H9 (cell line): ENCODE data around the gene RBFOX1. TPM values are rescaled to one million over a fixed set of nuclear protein-coding genes. Genes with fewer than 3 reads are reported as not detected.

ENCODE experiments used
- DNase-seq: peaks from one replicate; pipeline ENCODE4 v3.0.0-alpha.2; 2017
- H2AFZ ChIP-seq: one replicate; pipeline ENCODE4 v1.6.1; 2013; ENCODE audit warnings: mild to moderate bottlenecking, low read length, control low read depth, moderate library complexity
- H2AK5ac ChIP-seq: 2 replicates; pipeline ENCODE4 v1.6.1; 2013; ENCODE audit warnings: low read length, control low read depth, mixed read lengths; ENCODE audit not compliant: insufficient read length
- H2BK120ac ChIP-seq: one replicate; pipeline ENCODE4 v1.6.1; 2013; ENCODE audit warnings: low read depth, mild to moderate bottlenecking, low read length, control low read depth, inconsistent platforms; ENCODE audit not compliant: poor library complexity, severe bottlenecking
- H2BK12ac ChIP-seq: 2 replicates; pipeline ENCODE4 v1.6.1; 2013; ENCODE audit warnings: low read length, control low read depth, mixed read lengths, low read depth; ENCODE audit not compliant: insufficient read length
- H2BK15ac ChIP-seq: 2 replicates; pipeline ENCODE4 v1.6.1; 2013; ENCODE audit warnings: low read depth, low read length, control low read depth
- H2BK20ac ChIP-seq: one replicate; pipeline ENCODE4 v1.6.1; 2013; ENCODE audit warnings: low read depth, mild to moderate bottlenecking, low read length, control low read depth, inconsistent platforms; ENCODE audit not compliant: poor library complexity, severe bottlenecking
- H2BK5ac ChIP-seq: 2 replicates; pipeline ENCODE4 v1.6.1; 2013; ENCODE audit warnings: low read length, control low read depth, mixed read lengths; ENCODE audit not compliant: insufficient read length
- H3K14ac ChIP-seq: 2 replicates; pipeline ENCODE4 v1.6.1; 2013; ENCODE audit warnings: low read length, control low read depth; ENCODE audit not compliant: insufficient read depth
- H3K18ac ChIP-seq: 2 replicates; pipeline ENCODE4 v1.6.1; 2013; ENCODE audit warnings: low read depth, mild to moderate bottlenecking, mixed read lengths, low read length, control low read depth; ENCODE audit not compliant: insufficient read length
- H3K23ac ChIP-seq: 2 replicates; pipeline ENCODE4 v1.6.1; 2013; ENCODE audit warnings: low read length, control low read depth, mixed read lengths, low read depth; ENCODE audit not compliant: insufficient read length
- H3K23me2 ChIP-seq: 2 replicates; pipeline ENCODE4 v1.6.1; 2013; ENCODE audit warnings: low read depth, mild to moderate bottlenecking, mixed read lengths, low read length, control low read depth; ENCODE audit not compliant: insufficient read length, poor library complexity, severe bottlenecking
- H3K27ac ChIP-seq: 2 replicates; pipeline ENCODE4 v1.5.1; 2013; ENCODE audit warnings: low read length, control low read depth, mixed read lengths, low read depth; ENCODE audit not compliant: insufficient read length
- H3K27me3 ChIP-seq: 2 replicates; pipeline ENCODE4 v1.6.1; 2013; ENCODE audit warnings: low read length, control low read depth, inconsistent platforms; ENCODE audit not compliant: insufficient read depth
- H3K4ac ChIP-seq: 2 replicates; pipeline ENCODE4 v1.6.1; 2013; ENCODE audit warnings: low read depth, mild to moderate bottlenecking, control low read depth, inconsistent platforms, low read length, moderate library complexity
- H3K4me1 ChIP-seq: 2 replicates; pipeline ENCODE4 v1.6.1; 2013; ENCODE audit warnings: low read length, control low read depth, inconsistent platforms; ENCODE audit not compliant: insufficient read depth
- H3K4me2 ChIP-seq: 2 replicates; pipeline ENCODE4 v1.6.1; 2013; ENCODE audit warnings: low read length, control low read depth, mixed read lengths; ENCODE audit not compliant: insufficient read length, insufficient read depth
- H3K56ac ChIP-seq: 2 replicates; pipeline ENCODE4 v1.6.1; 2013; ENCODE audit warnings: low read depth, mild to moderate bottlenecking, mixed read lengths, low read length, control low read depth; ENCODE audit not compliant: insufficient read length
- H3K79me1 ChIP-seq: 2 replicates; pipeline ENCODE4 v1.6.1; 2013; ENCODE audit warnings: low read depth, mild to moderate bottlenecking, moderate library complexity, low read length, control low read depth, inconsistent platforms; ENCODE audit not compliant: insufficient read depth, poor library complexity, severe bottlenecking
- H3K79me2 ChIP-seq: 2 replicates; pipeline ENCODE4 v1.6.1; 2013; ENCODE audit warnings: low read length, control low read depth, inconsistent platforms; ENCODE audit not compliant: insufficient read depth
- H3K9ac ChIP-seq: 2 replicates; pipeline ENCODE4 v1.6.1; 2013; ENCODE audit warnings: low read length, control low read depth, mixed read lengths; ENCODE audit not compliant: insufficient read length; ENCODE audit errors: extremely low read depth
- H3K9me3 ChIP-seq: one replicate; pipeline ENCODE4 v1.6.1; 2013; ENCODE audit warnings: low read depth, low read length, inconsistent platforms; ENCODE audit not compliant: control insufficient read depth
- H3T11ph ChIP-seq: one replicate; pipeline ENCODE4 v1.6.1; 2013; ENCODE audit warnings: mild to moderate bottlenecking, low read length, control low read depth, inconsistent platforms
- H4K20me1 ChIP-seq: one replicate; pipeline ENCODE4 v1.6.1; 2013; ENCODE audit not compliant: control insufficient read depth, insufficient read length, insufficient read depth
- H4K5ac ChIP-seq: 2 replicates; pipeline ENCODE4 v1.6.1; 2013; ENCODE audit warnings: low read depth, mild to moderate bottlenecking, mixed read lengths, low read length, control low read depth; ENCODE audit not compliant: insufficient read length
- H4K8ac ChIP-seq: replicated peaks from 2 replicates; pipeline ENCODE4 v1.6.1; 2013; ENCODE audit warnings: low read length, control low read depth, mixed read lengths, low read depth; ENCODE audit not compliant: insufficient read length
- H4K91ac ChIP-seq: 2 replicates; pipeline ENCODE4 v1.6.1; 2013; ENCODE audit warnings: low read depth, mild to moderate bottlenecking, moderate library complexity, mixed read lengths, low read length, control low read depth; ENCODE audit not compliant: insufficient read length
- H3K27ac Mint-ChIP-seq, 3 experiments: 2 replicates in 2 of 3; 3 replicates in 1 of 3; pipeline ENCODE4 v1.8.0; 2020 to 2021; ENCODE audit warnings: mixed read lengths in 3 of 3, mild to moderate bottlenecking in 1 of 3, moderate library complexity in 1 of 3
- H3K27me3 Mint-ChIP-seq: 2 replicates; pipeline ENCODE4 v1.8.0; 2021; ENCODE audit warnings: low read depth, mild to moderate bottlenecking, moderate library complexity, mixed read lengths
- H3K36me3 Mint-ChIP-seq, 3 experiments: 2 replicates in 2 of 3; 3 replicates in 1 of 3; pipeline ENCODE4 v1.8.0; 2020 to 2021; ENCODE audit warnings: low read depth in 3 of 3, mixed read lengths in 3 of 3; ENCODE audit not compliant: insufficient read depth in 1 of 3
- H3K4me1 Mint-ChIP-seq, 2 experiments: 2 replicates each; pipeline ENCODE4 v1.8.0; 2020; ENCODE audit warnings: mixed read lengths in 2 of 2
- H3K4me3 Mint-ChIP-seq, 2 experiments: 2 replicates in 1 of 2; 3 replicates in 1 of 2; pipeline ENCODE4 v1.8.0; 2020 to 2021; ENCODE audit warnings: mild to moderate bottlenecking in 2 of 2, mixed read lengths in 2 of 2, moderate library complexity in 1 of 2
- H3K9me3 Mint-ChIP-seq, 2 experiments: 2 replicates in 1 of 2; 3 replicates in 1 of 2; pipeline ENCODE4 v1.8.0; 2020; ENCODE audit warnings: mild to moderate bottlenecking in 2 of 2, mixed read lengths in 2 of 2, moderate library complexity in 1 of 2
- CTCF ChIP-seq: fragments of 200-600 bp; sonication (generic); conservative IDR thresholded peaks from 3 replicates; pipeline ENCODE4 v1.8.0; 2021; ENCODE audit warnings: antibody characterized with exemption, mild to moderate bottlenecking
- WGBS: extraction: QIAGEN DNeasy Blood & Tissue Kit; methylation state at CpG from one replicate; pipeline ENCODE4 v1.1.7; 2013; ENCODE audit warnings: missing lambda C conversion rate, low lambda C conversion rate, mixed read lengths; ENCODE audit not compliant: insufficient read length; ENCODE audit errors: extremely low coverage; 5-methylcytosine and 5-hydroxymethylcytosine counted together
- total RNA-seq: library from RNA; stranded (reverse); gene quantifications from 2 replicates; pipeline ENCODE4 v1.2.1, GENCODE V29; 2021

RBFOX1 gene
- total RNA-seq, 1 experiment from 2014 or later, result 2.0 TPM

GRCh38 chr16:7651803-7652570 lies 319.3 kb downstream of the RBFOX1 start:
- H4K8ac ChIP-seq, result no peak overlapping the region
- H3K9ac ChIP-seq, result no peak overlapping the region
- H3K4me1 Mint-ChIP-seq, result peaks cover 29 to 34% of the 10 kb centered on the region in 2 experiments
- no peak overlapping the region for H3K4me3 Mint-ChIP-seq
- H4K20me1 ChIP-seq, result no peaks in the 10 kb centered on the region
- H3K4me1 ChIP-seq, result peaks cover 6% of the 10 kb centered on the region; the same call in 1 of the 2 replicates
- H3K79me2 ChIP-seq, result no peaks in the 10 kb centered on the region
- no peak overlapping the region for H4K91ac ChIP-seq
- H2BK5ac ChIP-seq, result no peak overlapping the region
- H3K27ac ChIP-seq, result no peak overlapping the region
- H3K14ac ChIP-seq, result no peak overlapping the region
- H3K4me2 ChIP-seq, result no peak overlapping the region
- no peaks in the 10 kb centered on the region for H3K27me3 Mint-ChIP-seq
- H3T11ph ChIP-seq, result no peak overlapping the region
- TF ChIP-seq CTCF, result no peak
- no CpG with 5 or more reads among the region's 9 CpGs for WGBS
- no peak overlapping the region for H2AK5ac ChIP-seq
- no peak overlapping the region for H3K18ac ChIP-seq
- H3K23me2 ChIP-seq, result no peaks in the 10 kb centered on the region
- H2AFZ ChIP-seq, result no peak overlapping the region
- no peak overlapping the region for H4K5ac ChIP-seq
- no peaks in the 10 kb centered on the region for H3K27me3 ChIP-seq
- H3K56ac ChIP-seq, result no peak overlapping the region
- H2BK20ac ChIP-seq, result no peak overlapping the region
- no peaks in the 10 kb centered on the region for H3K9me3 ChIP-seq
- H3K27ac Mint-ChIP-seq, result peak overlapping the region; percentile 12 to 85 (median 53)
- no peak overlapping the region for H2BK15ac ChIP-seq
- no peaks in the 10 kb centered on the region for H3K9me3 Mint-ChIP-seq
- no peaks in the 10 kb centered on the region for H3K36me3 Mint-ChIP-seq
- peak; percentile 41 for DNase-seq
- H3K23ac ChIP-seq, result no peak overlapping the region
- H3K79me1 ChIP-seq, result no peaks in the 10 kb centered on the region
- H2BK120ac ChIP-seq, result no peak overlapping the region
- H3K4ac ChIP-seq, result no peak overlapping the region
- H2BK12ac ChIP-seq, result no peak overlapping the region
